Measurements from ENCODE around the gene UNC13B. TPM values are rescaled to one million over a fixed set of nuclear protein-coding genes. Genes with fewer than 3 reads are reported as not detected.

The UNC13B gene
- total and polyA plus RNA-seq, 7 donors: 14.6 to 25.6 (median 20.5) TPM

GRCh38 chr9:35436933-35437332 lies 275.1 kb downstream of the UNC13B start:
- TF ChIP-seq, protein P1, sequence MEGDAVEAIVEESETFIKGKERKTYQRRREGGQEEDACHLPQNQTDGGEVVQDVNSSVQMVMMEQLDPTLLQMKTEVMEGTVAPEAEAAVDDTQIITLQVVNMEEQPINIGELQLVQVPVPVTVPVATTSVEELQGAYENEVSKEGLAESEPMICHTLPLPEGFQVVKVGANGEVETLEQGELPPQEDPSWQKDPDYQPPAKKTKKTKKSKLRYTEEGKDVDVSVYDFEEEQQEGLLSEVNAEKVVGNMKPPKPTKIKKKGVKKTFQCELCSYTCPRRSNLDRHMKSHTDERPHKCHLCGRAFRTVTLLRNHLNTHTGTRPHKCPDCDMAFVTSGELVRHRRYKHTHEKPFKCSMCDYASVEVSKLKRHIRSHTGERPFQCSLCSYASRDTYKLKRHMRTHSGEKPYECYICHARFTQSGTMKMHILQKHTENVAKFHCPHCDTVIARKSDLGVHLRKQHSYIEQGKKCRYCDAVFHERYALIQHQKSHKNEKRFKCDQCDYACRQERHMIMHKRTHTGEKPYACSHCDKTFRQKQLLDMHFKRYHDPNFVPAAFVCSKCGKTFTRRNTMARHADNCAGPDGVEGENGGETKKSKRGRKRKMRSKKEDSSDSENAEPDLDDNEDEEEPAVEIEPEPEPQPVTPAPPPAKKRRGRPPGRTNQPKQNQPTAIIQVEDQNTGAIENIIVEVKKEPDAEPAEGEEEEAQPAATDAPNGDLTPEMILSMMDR (IDR thresholded peaks at IDR 0.05): no peak
- no peak for TF ChIP-seq EP300 (IDR thresholded peaks at IDR 0.05)
- TF ChIP-seq POLR2A (IDR thresholded peaks at IDR 0.05): no peak
- no peak for TF ChIP-seq POLR2AphosphoS5 (IDR thresholded peaks at IDR 0.05)
- H3K36me3 ChIP-seq: no peaks in the 10 kb centered on the region
- no peaks in the 10 kb centered on the region for H3K9me3 ChIP-seq
- H3K27ac ChIP-seq: no peak overlapping the region
- intact Hi-C loops (cut with DNase I): no loop called here
- H3K4me3 ChIP-seq: no peak overlapping the region
- DNase-seq: no peak
- no peaks in the 10 kb centered on the region for H3K4me1 ChIP-seq
- no peaks in the 10 kb centered on the region for H3K27me3 ChIP-seq
- WGBS, 2 donors: 62 to 78% methylated on average over 1 of the region's 1 CpG

GRCh38 chr9:35446012-35446411 lies 284.2 kb downstream of the UNC13B start:
- H3K4me1 ChIP-seq: no peaks in the 10 kb centered on the region
- no peak for DNase-seq
- H3K36me3 ChIP-seq: no peaks in the 10 kb centered on the region
- H3K27me3 ChIP-seq: no peaks in the 10 kb centered on the region
- H3K27ac ChIP-seq: no peak overlapping the region
- no peaks in the 10 kb centered on the region for H3K9me3 ChIP-seq
- TF ChIP-seq POLR2A (IDR thresholded peaks at IDR 0.05) (no peak), POLR2AphosphoS5 (IDR thresholded peaks at IDR 0.05) (no peak), EP300 (IDR thresholded peaks at IDR 0.05) (no peak)
- TF ChIP-seq, protein P1 (IDR thresholded peaks at IDR 0.05): no peak
- intact Hi-C loops (cut with DNase I): no loop called here
- H3K4me3 ChIP-seq: no peak overlapping the region
- WGBS, 2 donors: 92 to 95% methylated on average over 3 of the region's 3 CpGs

- no peak for DNase-seq
- Histone ChIP-seq H3K36me3 (no peaks in the 10 kb centered on the region), H3K4me1 (no peaks in the 10 kb centered on the region), H3K9me3 (no peaks in the 10 kb centered on the region), H3K27ac (no peak overlapping the region), H3K27me3 (no peaks in the 10 kb centered on the region), H3K4me3 (no peak overlapping the region)
- intact Hi-C loops (cut with DNase I): no loop called here
- 86 to 89% methylated on average over 1 of the region's 1 CpG for WGBS, 2 donors
- TF ChIP-seq POLR2AphosphoS5 (IDR thresholded peaks at IDR 0.05) (no peak), POLR2A (IDR thresholded peaks at IDR 0.05) (no peak), EP300 (IDR thresholded peaks at IDR 0.05) (no peak)
- TF ChIP-seq, protein P1 (IDR thresholded peaks at IDR 0.05): no peak
These were observed 286.7 kb downstream of the UNC13B start for GRCh38 chr9:35448496-35448895.

GRCh38 chr9:35452481-35452880 lies 290.7 kb downstream of the UNC13B start:
- 87 to 96% methylated on average over 2 of the region's 2 CpGs for WGBS, 2 donors
- intact Hi-C loops (cut with DNase I): no loop called here
- Histone ChIP-seq H3K9me3 (no peaks in the 10 kb centered on the region), H3K27me3 (no peaks in the 10 kb centered on the region), H3K36me3 (no peaks in the 10 kb centered on the region), H3K4me3 (no peak overlapping the region), H3K4me1 (no peaks in the 10 kb centered on the region), H3K27ac (no peak overlapping the region)
- TF ChIP-seq, protein P1 (IDR thresholded peaks at IDR 0.05): no peak
- TF ChIP-seq POLR2AphosphoS5 (IDR thresholded peaks at IDR 0.05) (no peak), POLR2A (IDR thresholded peaks at IDR 0.05) (no peak)
- DNase-seq: no peak

DNA sequence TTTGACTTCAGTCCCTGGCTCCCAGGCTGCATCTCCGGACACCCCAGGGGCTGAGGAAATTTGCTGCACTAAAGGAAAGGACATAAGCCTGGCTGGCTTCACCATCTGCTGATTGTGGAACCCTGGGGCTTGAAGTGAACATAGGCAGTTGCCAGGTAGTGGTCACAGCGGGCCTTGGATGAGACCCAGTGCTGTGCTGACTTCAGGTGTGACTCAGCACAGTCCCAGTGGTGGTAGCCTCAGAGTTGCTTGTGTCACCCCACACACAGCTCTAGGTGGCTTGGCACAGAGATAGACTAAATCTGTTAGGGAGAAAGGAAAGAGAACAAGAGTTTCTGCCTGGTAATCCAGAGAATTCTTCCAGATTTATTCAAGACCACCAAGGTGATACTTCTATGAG lies 292.0 kb downstream of the UNC13B start:
- intact Hi-C loops (cut with DNase I): no loop called here
- TF ChIP-seq, protein P1 (IDR thresholded peaks at IDR 0.05): no peak
- no peak for TF ChIP-seq EP300 (IDR thresholded peaks at IDR 0.05)
- TF ChIP-seq POLR2AphosphoS5 (IDR thresholded peaks at IDR 0.05): no peak
- TF ChIP-seq POLR2A (IDR thresholded peaks at IDR 0.05): no peak
- WGBS, 2 donors: 89 to 91% methylated on average over 2 of the region's 2 CpGs
- H3K9me3 ChIP-seq: no peaks in the 10 kb centered on the region
- no peaks in the 10 kb centered on the region for H3K36me3 ChIP-seq
- H3K27ac ChIP-seq: no peak overlapping the region
- no peaks in the 10 kb centered on the region for H3K4me1 ChIP-seq
- no peak overlapping the region for H3K4me3 ChIP-seq
- DNase-seq: no peak
- H3K27me3 ChIP-seq: no peaks in the 10 kb centered on the region

All from sigmoid colon (tissue), 7 donors.